ENCODE data around the gene C4orf54.

DNA sequence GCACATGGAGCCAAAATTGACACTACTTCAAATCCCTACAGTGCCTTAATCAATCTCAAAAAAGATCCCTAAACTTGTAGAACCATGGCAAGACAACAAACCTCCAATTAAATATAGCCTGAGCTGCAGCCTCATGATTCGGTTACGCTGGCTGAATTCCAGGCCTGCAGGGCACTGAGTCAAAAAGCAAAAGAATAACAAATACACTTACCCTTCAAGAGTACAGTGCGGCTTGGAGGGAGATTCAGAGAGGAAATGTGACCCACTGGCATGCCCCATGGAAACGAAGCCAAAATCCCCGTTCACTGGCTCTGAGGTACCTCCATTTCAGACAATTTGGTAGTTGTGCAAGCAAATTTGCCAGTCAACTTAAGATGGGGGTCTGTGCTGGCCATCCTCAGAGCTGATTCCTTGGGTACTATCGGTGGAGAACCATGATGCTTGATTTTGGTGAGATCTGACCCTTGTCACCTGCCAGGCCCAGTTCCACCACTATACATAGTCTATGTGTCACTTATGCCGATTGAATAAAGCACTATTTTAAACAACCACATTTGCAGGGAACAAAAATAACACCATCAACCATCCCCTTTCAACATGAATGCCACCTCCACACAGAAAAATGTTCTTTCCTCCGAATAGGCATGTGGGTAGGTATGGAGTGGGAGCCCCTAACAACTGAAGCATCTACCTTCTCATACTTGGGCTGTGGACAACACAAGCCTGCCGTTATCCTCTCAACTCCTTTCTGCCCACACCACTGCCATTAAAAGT is 2.1 kb downstream of the C4orf54 start:
- TF ChIP-seq CTCF (IDR thresholded peaks at IDR 0.05) (no peak), POLR2AphosphoS5 (IDR thresholded peaks at IDR 0.05; ENCODE audit: low read depth, low read length) (no peak)
